ENCODE measurements around the gene RS1.

The RS1 gene

GRCh38 chrX:18709833-18710232 is 37.9 kb upstream of the RS1 start:
- no peaks in the 10 kb centered on the region for H3K36me3 ChIP-seq (ENCODE audit: low read length)
- no peak overlapping the region for H3K27ac ChIP-seq (ENCODE audit: low read depth, low read length)
- no peak overlapping the region for H3K4me3 ChIP-seq (ENCODE audit: insufficient read depth, low read length, poor library complexity, severe bottlenecking)
- no peaks in the 10 kb centered on the region for H3K9me3 ChIP-seq (ENCODE audit: insufficient read depth, low read length)
- H3K4me2 ChIP-seq (ENCODE audit: low read depth, low read length, poor library complexity, severe bottlenecking), result no peak overlapping the region
- no peak overlapping the region for H2AFZ ChIP-seq (ENCODE audit: low read depth, low read length, severe bottlenecking)
- H3K27me3 ChIP-seq (ENCODE audit: low read length), result no peaks in the 10 kb centered on the region
- H4K20me1 ChIP-seq (ENCODE audit: low read depth, low read length), result no peaks in the 10 kb centered on the region
- H3K79me2 ChIP-seq (ENCODE audit: insufficient read depth, low read length), result no peaks in the 10 kb centered on the region
- no peak overlapping the region for H3K9ac ChIP-seq (ENCODE audit: low read length)
- no peak for TF ChIP-seq CTCF (IDR thresholded peaks at IDR 0.05; ENCODE audit: insufficient read depth, low read length, poor library complexity, severe bottlenecking)
- no peak for TF ChIP-seq EZH2phosphoT487 (conservative IDR thresholded peaks at IDR 0.05; ENCODE audit: low read length)
- H3F3A ChIP-seq (ENCODE audit: insufficient read depth), result no peaks in the 10 kb centered on the region
- H3K9me2 ChIP-seq (replicated peaks; ENCODE audit: insufficient read depth, low read length), result no peaks in the 10 kb centered on the region

GRCh38 chrX:18707426-18708049 is 35.6 kb upstream of the RS1 start, which contains the start of gene PPEF1:
TSS of gene PPEF1 (plus strand) at chrX:18707645. CDS start at chrX:18707781, 136 bp downstream.
- Histone ChIP-seq H3K36me3 (ENCODE audit: low read length) (no peaks in the 10 kb centered on the region), H3K4me2 (ENCODE audit: low read depth, low read length, poor library complexity, severe bottlenecking) (no peak within 1 kb of the TSS), H2AFZ (ENCODE audit: low read depth, low read length, severe bottlenecking) (no peak within 1 kb of the TSS), H3K9me3 (ENCODE audit: insufficient read depth, low read length) (no peaks in the 10 kb centered on the region), H3F3A (ENCODE audit: insufficient read depth) (no peaks in the 10 kb centered on the region), H3K4me3 (ENCODE audit: insufficient read depth, low read length, poor library complexity, severe bottlenecking) (no peak within 1 kb of the TSS), H3K9ac (ENCODE audit: low read length) (no peak within 1 kb of the TSS), H4K20me1 (ENCODE audit: low read depth, low read length) (no peaks in the 10 kb centered on the region), H3K79me2 (ENCODE audit: insufficient read depth, low read length) (no peaks in the 10 kb centered on the region), H3K27ac (ENCODE audit: low read depth, low read length) (no peak within 1 kb of the TSS), H3K9me2 (replicated peaks; ENCODE audit: insufficient read depth, low read length) (no peaks in the 10 kb centered on the region), H3K27me3 (ENCODE audit: low read length) (no peaks in the 10 kb centered on the region)
- TF ChIP-seq CTCF (IDR thresholded peaks at IDR 0.05; ENCODE audit: insufficient read depth, low read length, poor library complexity, severe bottlenecking), result no peak
- no peak for TF ChIP-seq EZH2phosphoT487 (conservative IDR thresholded peaks at IDR 0.05; ENCODE audit: low read length)

GRCh38 chrX:18702362-18703195 is 30.7 kb upstream of the RS1 start:
- H3K79me2 ChIP-seq (ENCODE audit: insufficient read depth, low read length), result no peaks in the 10 kb centered on the region
- no peak overlapping the region for H3K4me2 ChIP-seq (ENCODE audit: low read depth, low read length, poor library complexity, severe bottlenecking)
- H3K9ac ChIP-seq (ENCODE audit: low read length), result no peak overlapping the region
- H3K9me3 ChIP-seq (ENCODE audit: insufficient read depth, low read length), result no peaks in the 10 kb centered on the region
- H3K36me3 ChIP-seq (ENCODE audit: low read length), result no peaks in the 10 kb centered on the region
- TF ChIP-seq EZH2phosphoT487 (conservative IDR thresholded peaks at IDR 0.05; ENCODE audit: low read length), result no peak
- no peak for TF ChIP-seq CTCF (IDR thresholded peaks at IDR 0.05; ENCODE audit: insufficient read depth, low read length, poor library complexity, severe bottlenecking)
- no peaks in the 10 kb centered on the region for H3K9me2 ChIP-seq (replicated peaks; ENCODE audit: insufficient read depth, low read length)
- no peaks in the 10 kb centered on the region for H4K20me1 ChIP-seq (ENCODE audit: low read depth, low read length)
- no peak overlapping the region for H3K27ac ChIP-seq (ENCODE audit: low read depth, low read length)
- no peak overlapping the region for H3K4me3 ChIP-seq (ENCODE audit: insufficient read depth, low read length, poor library complexity, severe bottlenecking)
- H2AFZ ChIP-seq (ENCODE audit: low read depth, low read length, severe bottlenecking), result no peak overlapping the region
- H3F3A ChIP-seq (ENCODE audit: insufficient read depth), result no peaks in the 10 kb centered on the region
- no peaks in the 10 kb centered on the region for H3K27me3 ChIP-seq (ENCODE audit: low read length)

Measured in SU-DHL-6 (cell line).